Tibial nerve (tissue), 3 donors: Measurements from ENCODE around the gene PIEZO2.

Experiments used
- CTCF ChIP-seq, 5 experiments: fragments of 200-600 bp in 3 of 5; fragments of 450-650 bp in 2 of 5; sonication (generic) in 3 of 5; IDR thresholded peaks; one replicate each; pipeline ENCODE4 v1.5.1; 2016 to 2019; ENCODE audit warnings: antibody characterized with exemption in 5 of 5, mild to moderate bottlenecking in 3 of 5, moderate library complexity in 2 of 5
- POLR2A ChIP-seq, 2 donors: fragments of 450-650 bp; IDR thresholded peaks; one replicate each; pipeline ENCODE4 v1.6.1; 2017; ENCODE audit warnings: antibody characterized with exemption in 2 of 2, mild to moderate bottlenecking in 2 of 2, moderate library complexity in 2 of 2

GRCh38 chr18:11136241-11136640 is 13.1 kb downstream of the PIEZO2 start:
- TF ChIP-seq CTCF (IDR thresholded peaks at IDR 0.05), result no peak
- TF ChIP-seq POLR2A (IDR thresholded peaks at IDR 0.05), result no peak
